Panc1 (cell line): ENCODE data around the gene RAI2. TPM values are rescaled to one million over a fixed set of nuclear protein-coding genes. Genes with fewer than 3 reads are reported as not detected.

Experiments used
- ATAC-seq: fragments of 200-7000 bp; cut with Tn5 transposase; 2 replicates; pipeline ENCODE4 v1.9.1; 2020; ENCODE audit warnings: mild to moderate bottlenecking, moderate library complexity
- BruUV-seq: library from RNA; stranded (reverse); fragments of 400-500 nt; replicated peaks from 2 replicates; lab custom pipeline; 2021; lab: Mats Ljungman, UMichigan
- CTCF ChIA-PET: fragments of 300-600 bp; sonication (Branson Sonifier 250); formaldehyde crosslinking; loops from one replicate; lab custom pipeline; 2022; ENCODE audit warnings: antibody characterized with exemption; lab: Charles Lee
- POLR2A ChIA-PET: fragments of 300-600 bp; sonication (Branson Sonifier 250); formaldehyde crosslinking; loops from one replicate; lab custom pipeline; 2022; ENCODE audit warnings: antibody characterized with exemption; lab: Charles Lee
- DNase-seq: peaks from one replicate; pipeline ENCODE4 v3.0.0-alpha.2; 2010; ENCODE audit warnings: low read depth, low spot score
- H3K27ac ChIP-seq: 2 replicates; pipeline ENCODE4 v1.5.1; 2011; ENCODE audit warnings: mild to moderate bottlenecking, low read length, inconsistent platforms
- H3K27me3 ChIP-seq: fragments of 200-500 bp; sonication (Bioruptor generic); 2 replicates; pipeline ENCODE4 v1.6.0; 2014; ENCODE audit warnings: low read length, inconsistent platforms; ENCODE audit not compliant: control insufficient read depth, insufficient read depth
- H3K36me3 ChIP-seq: fragments of 200-500 bp; sonication (Bioruptor generic); 2 replicates; pipeline ENCODE4 v1.5.1; 2014; ENCODE audit warnings: inconsistent platforms, mild to moderate bottlenecking, low read length, moderate library complexity; ENCODE audit not compliant: control insufficient read depth, insufficient read depth
- H3K4me1 ChIP-seq: 2 replicates; pipeline ENCODE4 v1.5.1; 2011; ENCODE audit warnings: inconsistent platforms, mild to moderate bottlenecking, low read length, moderate library complexity; ENCODE audit not compliant: control insufficient read depth, insufficient read depth
- H3K4me3 ChIP-seq, 2 experiments: 2 replicates each; pipeline ENCODE4 v1.5.1; 2011 to 2012; ENCODE audit warnings: low read depth in 2 of 2, low read length in 2 of 2, mild to moderate bottlenecking in 2 of 2, inconsistent platforms in 1 of 2, moderate library complexity in 1 of 2
- H3K9me3 ChIP-seq: fragments of 200-500 bp; sonication (Bioruptor generic); 2 replicates; pipeline ENCODE4 v1.5.1; 2014; ENCODE audit warnings: low read depth, mild to moderate bottlenecking, inconsistent platforms, low read length, moderate library complexity; ENCODE audit not compliant: control insufficient read depth, insufficient read depth
- CTCF ChIP-seq: fragments of 450-650 bp; IDR thresholded peaks from 2 replicates; pipeline ENCODE4 v1.5.1; 2017; ENCODE audit warnings: mild to moderate bottlenecking
- POLR2AphosphoS5 ChIP-seq: IDR thresholded peaks from 2 replicates; pipeline ENCODE4 v1.6.1; 2012; ENCODE audit warnings: mild to moderate bottlenecking, low read depth, low read length, moderate library complexity
- SIN3A ChIP-seq: IDR thresholded peaks from 2 replicates; pipeline ENCODE4 v1.6.1; 2012; ENCODE audit warnings: low read depth, mild to moderate bottlenecking, low read length, moderate library complexity, borderline replicate concordance; ENCODE audit not compliant: insufficient read depth
- TCF7L2 ChIP-seq: IDR thresholded peaks from 2 replicates; pipeline ENCODE4 v1.6.1; 2011; ENCODE audit warnings: mild to moderate bottlenecking, low read depth, low read length, inconsistent platforms
- in situ Hi-C: cut with HindIII; loops from 2 replicates; pipeline ENCODE4 v1.10.0; 2016; ENCODE audit warnings: low sequenced_read_pairs, low pct_unique_long_range_greater_than_20kb
- intact Hi-C: fragments of 100-400 bp; cut with micrococcal nuclease; formaldehyde crosslinking; loops from one replicate; pipeline ENCODE4 v1.10.0; 2022; ENCODE audit not compliant: unreplicated experiment
- total RNA-seq: library from RNA; stranded (reverse); gene quantifications from one replicate; pipeline ENCODE4 v1.2.1, GENCODE V29; 2021; ENCODE audit not compliant: unreplicated experiment
- TF ChIP-seq, protein P1 (sequence below), 2 experiments: IDR thresholded peaks; 2 replicates each; pipeline ENCODE4 v1.6.1; 2011 to 2012; ENCODE audit warnings: low read depth in 2 of 2, control low read depth in 1 of 2, low read length in 1 of 2, mild to moderate bottlenecking in 1 of 2, moderate library complexity in 1 of 2; ENCODE audit not compliant: insufficient read depth in 1 of 2

The RAI2 gene
- total RNA-seq, 1 experiment from 2014 or later: 0.13 TPM

- Histone ChIP-seq H3K27me3 (no peaks in the 10 kb centered on the region), H3K4me3 (no peak overlapping the region), H3K4me1 (no peaks in the 10 kb centered on the region), H3K36me3 (no peaks in the 10 kb centered on the region), H3K9me3 (no peaks in the 10 kb centered on the region), H3K27ac (no peak overlapping the region)
- DNase-seq: no peak
- in situ Hi-C loops: no loop called here
- TF ChIP-seq, protein P1, sequence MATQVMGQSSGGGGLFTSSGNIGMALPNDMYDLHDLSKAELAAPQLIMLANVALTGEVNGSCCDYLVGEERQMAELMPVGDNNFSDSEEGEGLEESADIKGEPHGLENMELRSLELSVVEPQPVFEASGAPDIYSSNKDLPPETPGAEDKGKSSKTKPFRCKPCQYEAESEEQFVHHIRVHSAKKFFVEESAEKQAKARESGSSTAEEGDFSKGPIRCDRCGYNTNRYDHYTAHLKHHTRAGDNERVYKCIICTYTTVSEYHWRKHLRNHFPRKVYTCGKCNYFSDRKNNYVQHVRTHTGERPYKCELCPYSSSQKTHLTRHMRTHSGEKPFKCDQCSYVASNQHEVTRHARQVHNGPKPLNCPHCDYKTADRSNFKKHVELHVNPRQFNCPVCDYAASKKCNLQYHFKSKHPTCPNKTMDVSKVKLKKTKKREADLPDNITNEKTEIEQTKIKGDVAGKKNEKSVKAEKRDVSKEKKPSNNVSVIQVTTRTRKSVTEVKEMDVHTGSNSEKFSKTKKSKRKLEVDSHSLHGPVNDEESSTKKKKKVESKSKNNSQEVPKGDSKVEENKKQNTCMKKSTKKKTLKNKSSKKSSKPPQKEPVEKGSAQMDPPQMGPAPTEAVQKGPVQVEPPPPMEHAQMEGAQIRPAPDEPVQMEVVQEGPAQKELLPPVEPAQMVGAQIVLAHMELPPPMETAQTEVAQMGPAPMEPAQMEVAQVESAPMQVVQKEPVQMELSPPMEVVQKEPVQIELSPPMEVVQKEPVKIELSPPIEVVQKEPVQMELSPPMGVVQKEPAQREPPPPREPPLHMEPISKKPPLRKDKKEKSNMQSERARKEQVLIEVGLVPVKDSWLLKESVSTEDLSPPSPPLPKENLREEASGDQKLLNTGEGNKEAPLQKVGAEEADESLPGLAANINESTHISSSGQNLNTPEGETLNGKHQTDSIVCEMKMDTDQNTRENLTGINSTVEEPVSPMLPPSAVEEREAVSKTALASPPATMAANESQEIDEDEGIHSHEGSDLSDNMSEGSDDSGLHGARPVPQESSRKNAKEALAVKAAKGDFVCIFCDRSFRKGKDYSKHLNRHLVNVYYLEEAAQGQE (IDR thresholded peaks at IDR 0.05; ENCODE audit: insufficient read depth in 1 of 2, low read depth in 2 of 2, low read length in 1 of 2): no peak
- no peak for TF ChIP-seq SIN3A
- TF ChIP-seq TCF7L2: no peak
- no peak for TF ChIP-seq CTCF
- TF ChIP-seq POLR2AphosphoS5: no peak
- ATAC-seq: no peak
- intact Hi-C loops: no loop called here
- CTCF ChIA-PET: no interaction called here
- POLR2A ChIA-PET: no interaction called here
- no TSS peak for BruUV-seq
Observed at GRCh38 chrX:17844236-17844635, 16.9 kb downstream of the RAI2 start.

GRCh38 chrX:17842769-17843525, 18.2 kb downstream of the RAI2 start:
- Histone ChIP-seq H3K4me1 (no peaks in the 10 kb centered on the region), H3K4me3 (no peak overlapping the region), H3K36me3 (no peaks in the 10 kb centered on the region), H3K9me3 (no peaks in the 10 kb centered on the region), H3K27ac (no peak overlapping the region), H3K27me3 (no peaks in the 10 kb centered on the region)
- intact Hi-C loops: no loop called here
- in situ Hi-C loops: no loop called here
- BruUV-seq: no TSS peak
- no peak for TF ChIP-seq CTCF
- TF ChIP-seq SIN3A: no peak
- TF ChIP-seq, protein P1 (IDR thresholded peaks at IDR 0.05; ENCODE audit: insufficient read depth in 1 of 2, low read depth in 2 of 2, low read length in 1 of 2): no peak
- no peak for TF ChIP-seq POLR2AphosphoS5
- no peak for TF ChIP-seq TCF7L2
- CTCF ChIA-PET: no interaction called here
- DNase-seq (no peak), ATAC-seq (no peak)
- POLR2A ChIA-PET: no interaction called here
